Cardiac fibroblast (primary cell): Measurements from ENCODE around the gene GTF2E1.

Experiments used
- DNase-seq, 2 donors: peaks; one replicate each; pipeline versions ENCODE4 v3.0.0 to v3.0.0-alpha.2; 2010; ENCODE audit warnings: low read depth in 2 of 2
- H3K4me3 ChIP-seq, 2 donors: replicated peaks in 1 of 2; 1 replicate in 1 of 2; 2 replicates in 1 of 2; pipeline ENCODE4 v1.5.1; 2011; ENCODE audit warnings: low read depth in 2 of 2, low read length in 2 of 2, mild to moderate bottlenecking in 2 of 2, moderate library complexity in 1 of 2
- CTCF ChIP-seq: IDR thresholded peaks from one replicate; pipeline ENCODE4 v1.5.1; 2011; ENCODE audit warnings: low read depth, mild to moderate bottlenecking, low read length, inconsistent platforms

The GTF2E1 gene

GRCh38 chr3:120742198-120742848, at the start of gene GTF2E1, which contains the start of gene RABL3:
Gene GTF2E1, plus strand, starts transcription at chr3:120742744. Its CDS starts 7,809 bp downstream, at chr3:120750553.
Gene RABL3, minus strand, starts transcription at chr3:120742516. Its CDS starts 9 bp downstream, at chr3:120742507.
- TF ChIP-seq CTCF, result no peak
- peak within 1 kb of the TSS; percentile 90 to 96 for H3K4me3 ChIP-seq
- DNase-seq, result peak; percentile 100

- no peak for TF ChIP-seq CTCF
- peak; percentile 59 to 74 for DNase-seq
- no peak overlapping the region for H3K4me3 ChIP-seq
Measured at GRCh38 chr3:120693439-120694171, 48.9 kb upstream of the GTF2E1 start.

DNA sequence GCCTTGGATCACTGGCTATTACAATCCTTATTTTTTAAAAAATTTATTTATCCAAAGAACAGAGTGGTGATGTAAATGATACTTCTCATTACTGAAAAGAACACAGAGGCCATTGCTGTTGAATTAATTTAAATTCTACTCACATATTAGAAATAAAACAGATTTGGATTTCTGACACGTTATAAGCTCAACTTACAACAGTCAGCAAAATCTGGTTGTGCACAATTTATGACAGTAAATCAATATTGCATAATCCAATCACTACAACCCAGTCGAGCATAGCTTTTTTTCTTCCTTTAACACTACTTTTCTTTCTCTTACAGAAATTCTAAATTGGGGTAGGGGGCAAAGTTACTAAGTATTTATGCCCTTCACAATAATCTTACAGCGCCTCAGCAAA, 43.2 kb upstream of the GTF2E1 start:
- no peak overlapping the region for H3K4me3 ChIP-seq
- TF ChIP-seq CTCF, result no peak
- DNase-seq, result no peak

- no peak for TF ChIP-seq CTCF
- H3K4me3 ChIP-seq, result no peak overlapping the region
- DNase-seq, result no peak
Measured at GRCh38 chr3:120705884-120706582, 36.5 kb upstream of the GTF2E1 start.

DNA sequence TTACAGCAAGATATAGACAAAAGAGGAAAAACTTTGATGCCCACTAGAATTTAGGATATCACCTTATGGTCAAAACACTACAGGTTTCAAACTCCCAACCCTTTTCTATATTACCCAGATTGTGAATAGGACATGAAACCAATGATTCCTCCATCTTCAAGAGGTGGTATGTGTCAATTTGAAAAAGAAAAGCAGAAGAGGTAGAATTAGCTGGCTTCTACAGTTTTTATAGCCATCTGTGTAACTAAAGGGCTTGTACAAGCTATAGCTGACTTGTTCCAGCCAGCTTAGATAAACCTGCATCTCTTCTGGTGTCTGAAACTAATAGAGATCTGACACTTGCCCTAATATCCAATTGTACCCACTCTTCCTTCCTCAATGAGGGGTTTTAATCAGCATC, 35.6 kb upstream of the GTF2E1 start:
- no peak for TF ChIP-seq CTCF
- DNase-seq, result no peak
- H3K4me3 ChIP-seq, result no peak overlapping the region

- TF ChIP-seq CTCF, result no peak
- no peak for DNase-seq
- H3K4me3 ChIP-seq, result no peak overlapping the region
Measured at GRCh38 chr3:120708408-120708807, 34.1 kb upstream of the GTF2E1 start.
